PC-9 (cell line): ENCODE results near the gene IL1R2.

Source experiments
- CTCF ChIP-seq: fragments of 200-600 bp; sonication (generic); conservative IDR thresholded peaks from 2 replicates; pipeline ENCODE4 v1.6.1; 2017; ENCODE audit warnings: mixed run types, antibody characterized with exemption, mild to moderate bottlenecking, moderate library complexity
- EZH2 ChIP-seq: fragments of 200-600 bp; sonication (generic); IDR thresholded peaks from 2 replicates; pipeline ENCODE4 v1.8.0; 2017; ENCODE audit warnings: antibody characterized with exemption, low read depth

- TF ChIP-seq CTCF, result no peak
- no peak for TF ChIP-seq EZH2
Measured at GRCh38 chr2:102051692-102052277, 60.0 kb downstream of the IL1R2 start.
